H9 (cell line): ENCODE results near the gene MTARC1. TPM values are rescaled to one million over a fixed set of nuclear protein-coding genes. Genes with fewer than 3 reads are reported as not detected.

ENCODE experiments used
- DNase-seq: peaks from one replicate; pipeline ENCODE4 v3.0.0-alpha.2; 2017
- H2AFZ ChIP-seq: one replicate; pipeline ENCODE4 v1.6.1; 2013; ENCODE audit warnings: mild to moderate bottlenecking, low read length, control low read depth, moderate library complexity
- H2AK5ac ChIP-seq: 2 replicates; pipeline ENCODE4 v1.6.1; 2013; ENCODE audit warnings: low read length, control low read depth, mixed read lengths; ENCODE audit not compliant: insufficient read length
- H2BK120ac ChIP-seq: one replicate; pipeline ENCODE4 v1.6.1; 2013; ENCODE audit warnings: low read depth, mild to moderate bottlenecking, low read length, control low read depth, inconsistent platforms; ENCODE audit not compliant: poor library complexity, severe bottlenecking
- H2BK12ac ChIP-seq: 2 replicates; pipeline ENCODE4 v1.6.1; 2013; ENCODE audit warnings: low read length, control low read depth, mixed read lengths, low read depth; ENCODE audit not compliant: insufficient read length
- H2BK15ac ChIP-seq: 2 replicates; pipeline ENCODE4 v1.6.1; 2013; ENCODE audit warnings: low read depth, low read length, control low read depth
- H2BK20ac ChIP-seq: one replicate; pipeline ENCODE4 v1.6.1; 2013; ENCODE audit warnings: low read depth, mild to moderate bottlenecking, low read length, control low read depth, inconsistent platforms; ENCODE audit not compliant: poor library complexity, severe bottlenecking
- H2BK5ac ChIP-seq: 2 replicates; pipeline ENCODE4 v1.6.1; 2013; ENCODE audit warnings: low read length, control low read depth, mixed read lengths; ENCODE audit not compliant: insufficient read length
- H3K14ac ChIP-seq: 2 replicates; pipeline ENCODE4 v1.6.1; 2013; ENCODE audit warnings: low read length, control low read depth; ENCODE audit not compliant: insufficient read depth
- H3K18ac ChIP-seq: 2 replicates; pipeline ENCODE4 v1.6.1; 2013; ENCODE audit warnings: low read depth, mild to moderate bottlenecking, mixed read lengths, low read length, control low read depth; ENCODE audit not compliant: insufficient read length
- H3K23ac ChIP-seq: 2 replicates; pipeline ENCODE4 v1.6.1; 2013; ENCODE audit warnings: low read length, control low read depth, mixed read lengths, low read depth; ENCODE audit not compliant: insufficient read length
- H3K23me2 ChIP-seq: 2 replicates; pipeline ENCODE4 v1.6.1; 2013; ENCODE audit warnings: low read depth, mild to moderate bottlenecking, mixed read lengths, low read length, control low read depth; ENCODE audit not compliant: insufficient read length, poor library complexity, severe bottlenecking
- H3K27ac ChIP-seq: 2 replicates; pipeline ENCODE4 v1.5.1; 2013; ENCODE audit warnings: low read length, control low read depth, mixed read lengths, low read depth; ENCODE audit not compliant: insufficient read length
- H3K27me3 ChIP-seq: 2 replicates; pipeline ENCODE4 v1.6.1; 2013; ENCODE audit warnings: low read length, control low read depth, inconsistent platforms; ENCODE audit not compliant: insufficient read depth
- H3K4ac ChIP-seq: 2 replicates; pipeline ENCODE4 v1.6.1; 2013; ENCODE audit warnings: low read depth, mild to moderate bottlenecking, control low read depth, inconsistent platforms, low read length, moderate library complexity
- H3K4me1 ChIP-seq: 2 replicates; pipeline ENCODE4 v1.6.1; 2013; ENCODE audit warnings: low read length, control low read depth, inconsistent platforms; ENCODE audit not compliant: insufficient read depth
- H3K4me2 ChIP-seq: 2 replicates; pipeline ENCODE4 v1.6.1; 2013; ENCODE audit warnings: low read length, control low read depth, mixed read lengths; ENCODE audit not compliant: insufficient read length, insufficient read depth
- H3K56ac ChIP-seq: 2 replicates; pipeline ENCODE4 v1.6.1; 2013; ENCODE audit warnings: low read depth, mild to moderate bottlenecking, mixed read lengths, low read length, control low read depth; ENCODE audit not compliant: insufficient read length
- H3K79me1 ChIP-seq: 2 replicates; pipeline ENCODE4 v1.6.1; 2013; ENCODE audit warnings: low read depth, mild to moderate bottlenecking, moderate library complexity, low read length, control low read depth, inconsistent platforms; ENCODE audit not compliant: insufficient read depth, poor library complexity, severe bottlenecking
- H3K79me2 ChIP-seq: 2 replicates; pipeline ENCODE4 v1.6.1; 2013; ENCODE audit warnings: low read length, control low read depth, inconsistent platforms; ENCODE audit not compliant: insufficient read depth
- H3K9ac ChIP-seq: 2 replicates; pipeline ENCODE4 v1.6.1; 2013; ENCODE audit warnings: low read length, control low read depth, mixed read lengths; ENCODE audit not compliant: insufficient read length; ENCODE audit errors: extremely low read depth
- H3K9me3 ChIP-seq: one replicate; pipeline ENCODE4 v1.6.1; 2013; ENCODE audit warnings: low read depth, low read length, inconsistent platforms; ENCODE audit not compliant: control insufficient read depth
- H3T11ph ChIP-seq: one replicate; pipeline ENCODE4 v1.6.1; 2013; ENCODE audit warnings: mild to moderate bottlenecking, low read length, control low read depth, inconsistent platforms
- H4K20me1 ChIP-seq: one replicate; pipeline ENCODE4 v1.6.1; 2013; ENCODE audit not compliant: control insufficient read depth, insufficient read length, insufficient read depth
- H4K5ac ChIP-seq: 2 replicates; pipeline ENCODE4 v1.6.1; 2013; ENCODE audit warnings: low read depth, mild to moderate bottlenecking, mixed read lengths, low read length, control low read depth; ENCODE audit not compliant: insufficient read length
- H4K8ac ChIP-seq: replicated peaks from 2 replicates; pipeline ENCODE4 v1.6.1; 2013; ENCODE audit warnings: low read length, control low read depth, mixed read lengths, low read depth; ENCODE audit not compliant: insufficient read length
- H4K91ac ChIP-seq: 2 replicates; pipeline ENCODE4 v1.6.1; 2013; ENCODE audit warnings: low read depth, mild to moderate bottlenecking, moderate library complexity, mixed read lengths, low read length, control low read depth; ENCODE audit not compliant: insufficient read length
- H3K27ac Mint-ChIP-seq, 3 experiments: 2 replicates in 2 of 3; 3 replicates in 1 of 3; pipeline ENCODE4 v1.8.0; 2020 to 2021; ENCODE audit warnings: mixed read lengths in 3 of 3, mild to moderate bottlenecking in 1 of 3, moderate library complexity in 1 of 3
- H3K27me3 Mint-ChIP-seq: 2 replicates; pipeline ENCODE4 v1.8.0; 2021; ENCODE audit warnings: low read depth, mild to moderate bottlenecking, moderate library complexity, mixed read lengths
- H3K36me3 Mint-ChIP-seq, 3 experiments: 2 replicates in 2 of 3; 3 replicates in 1 of 3; pipeline ENCODE4 v1.8.0; 2020 to 2021; ENCODE audit warnings: low read depth in 3 of 3, mixed read lengths in 3 of 3; ENCODE audit not compliant: insufficient read depth in 1 of 3
- H3K4me1 Mint-ChIP-seq, 2 experiments: 2 replicates each; pipeline ENCODE4 v1.8.0; 2020; ENCODE audit warnings: mixed read lengths in 2 of 2
- H3K4me3 Mint-ChIP-seq, 2 experiments: 2 replicates in 1 of 2; 3 replicates in 1 of 2; pipeline ENCODE4 v1.8.0; 2020 to 2021; ENCODE audit warnings: mild to moderate bottlenecking in 2 of 2, mixed read lengths in 2 of 2, moderate library complexity in 1 of 2
- H3K9me3 Mint-ChIP-seq, 2 experiments: 2 replicates in 1 of 2; 3 replicates in 1 of 2; pipeline ENCODE4 v1.8.0; 2020; ENCODE audit warnings: mild to moderate bottlenecking in 2 of 2, mixed read lengths in 2 of 2, moderate library complexity in 1 of 2
- WGBS: extraction: QIAGEN DNeasy Blood & Tissue Kit; methylation state at CpG from one replicate; pipeline ENCODE4 v1.1.7; 2013; ENCODE audit warnings: missing lambda C conversion rate, low lambda C conversion rate, mixed read lengths; ENCODE audit not compliant: insufficient read length; ENCODE audit errors: extremely low coverage; 5-methylcytosine and 5-hydroxymethylcytosine counted together
- total RNA-seq: library from RNA; stranded (reverse); gene quantifications from 2 replicates; pipeline ENCODE4 v1.2.1, GENCODE V29; 2021
- TF ChIP-seq, protein P1 (sequence below): fragments of 200-600 bp; sonication (generic); conservative IDR thresholded peaks from 3 replicates; pipeline ENCODE4 v1.8.0; 2021; ENCODE audit warnings: antibody characterized with exemption, mild to moderate bottlenecking

MTARC1 gene
- total RNA-seq, 1 experiment from 2014 or later = 33.7 TPM

DNA sequence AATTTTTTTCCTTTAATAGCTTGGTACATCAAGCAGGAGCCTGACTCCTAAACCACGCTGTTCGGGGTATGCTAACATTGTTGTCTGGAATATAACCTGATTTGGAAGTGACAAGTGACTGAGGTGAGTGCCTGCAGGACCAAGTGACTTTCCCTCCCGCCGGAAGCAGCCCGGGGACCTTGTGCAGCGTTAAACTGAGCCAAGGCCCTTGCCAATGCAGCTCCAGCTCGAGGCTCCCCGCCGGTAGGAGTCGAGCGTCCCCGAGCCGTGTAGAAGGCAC lies 716 bp upstream of the MTARC1 start:
- H3K79me1 ChIP-seq = no peaks in the 10 kb centered on the region
- H3K27ac ChIP-seq = no peak overlapping the region
- H3K23me2 ChIP-seq = peaks cover 8% of the 10 kb centered on the region
- H3K23ac ChIP-seq = no peak overlapping the region
- Mint-ChIP-seq H3K4me1 (peaks cover 24 to 28% of the 10 kb centered on the region in 2 experiments), H3K27ac (peak overlapping the region in 1 of 3 experiments; percentile 95; a peak in 1 of 7 replicates), H3K9me3 (no peaks in the 10 kb centered on the region; a peak in 1 of 5 replicates), H3K4me3 (peak overlapping the region; percentile 71 to 79), H3K36me3 (peaks cover 5 to 12% (median 11%) of the 10 kb centered on the region in 3 experiments), H3K27me3 (peaks cover 2% of the 10 kb centered on the region; the same call in 1 of the 2 replicates)
- no peak overlapping the region for H3T11ph ChIP-seq
- H3K14ac ChIP-seq = no peak overlapping the region
- no peak overlapping the region for H2BK120ac ChIP-seq
- no peak overlapping the region for H2BK12ac ChIP-seq
- H3K79me2 ChIP-seq = no peaks in the 10 kb centered on the region
- H3K4me2 ChIP-seq = peak overlapping the region; percentile 71
- H3K9ac ChIP-seq = no peak overlapping the region
- H3K18ac ChIP-seq = no peak overlapping the region
- H2AFZ ChIP-seq = no peak overlapping the region
- no peak overlapping the region for H4K8ac ChIP-seq
- H3K4ac ChIP-seq = no peak overlapping the region
- H4K5ac ChIP-seq = no peak overlapping the region
- TF ChIP-seq, protein P1, sequence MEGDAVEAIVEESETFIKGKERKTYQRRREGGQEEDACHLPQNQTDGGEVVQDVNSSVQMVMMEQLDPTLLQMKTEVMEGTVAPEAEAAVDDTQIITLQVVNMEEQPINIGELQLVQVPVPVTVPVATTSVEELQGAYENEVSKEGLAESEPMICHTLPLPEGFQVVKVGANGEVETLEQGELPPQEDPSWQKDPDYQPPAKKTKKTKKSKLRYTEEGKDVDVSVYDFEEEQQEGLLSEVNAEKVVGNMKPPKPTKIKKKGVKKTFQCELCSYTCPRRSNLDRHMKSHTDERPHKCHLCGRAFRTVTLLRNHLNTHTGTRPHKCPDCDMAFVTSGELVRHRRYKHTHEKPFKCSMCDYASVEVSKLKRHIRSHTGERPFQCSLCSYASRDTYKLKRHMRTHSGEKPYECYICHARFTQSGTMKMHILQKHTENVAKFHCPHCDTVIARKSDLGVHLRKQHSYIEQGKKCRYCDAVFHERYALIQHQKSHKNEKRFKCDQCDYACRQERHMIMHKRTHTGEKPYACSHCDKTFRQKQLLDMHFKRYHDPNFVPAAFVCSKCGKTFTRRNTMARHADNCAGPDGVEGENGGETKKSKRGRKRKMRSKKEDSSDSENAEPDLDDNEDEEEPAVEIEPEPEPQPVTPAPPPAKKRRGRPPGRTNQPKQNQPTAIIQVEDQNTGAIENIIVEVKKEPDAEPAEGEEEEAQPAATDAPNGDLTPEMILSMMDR = no peak
- H3K27me3 ChIP-seq = no peaks in the 10 kb centered on the region
- no peaks in the 10 kb centered on the region for H4K20me1 ChIP-seq
- H2BK20ac ChIP-seq = no peak overlapping the region
- no peak overlapping the region for H2AK5ac ChIP-seq
- no peak for DNase-seq
- no peak overlapping the region for H2BK5ac ChIP-seq
- H4K91ac ChIP-seq = no peak overlapping the region
- no peak overlapping the region for H2BK15ac ChIP-seq
- WGBS = no CpG with 5 or more reads among the region's 13 CpGs
- H3K4me1 ChIP-seq = peaks cover 4% of the 10 kb centered on the region; the same call in 1 of the 2 replicates
- H3K9me3 ChIP-seq = no peaks in the 10 kb centered on the region
- no peak overlapping the region for H3K56ac ChIP-seq
